Right kidney (tissue), 1 donor: ENCODE data around the gene LTBP1.

Source experiments
- DNase-seq: peaks from one replicate; pipeline ENCODE4 v3.0.0-alpha.2; 2016

The LTBP1 gene

DNA sequence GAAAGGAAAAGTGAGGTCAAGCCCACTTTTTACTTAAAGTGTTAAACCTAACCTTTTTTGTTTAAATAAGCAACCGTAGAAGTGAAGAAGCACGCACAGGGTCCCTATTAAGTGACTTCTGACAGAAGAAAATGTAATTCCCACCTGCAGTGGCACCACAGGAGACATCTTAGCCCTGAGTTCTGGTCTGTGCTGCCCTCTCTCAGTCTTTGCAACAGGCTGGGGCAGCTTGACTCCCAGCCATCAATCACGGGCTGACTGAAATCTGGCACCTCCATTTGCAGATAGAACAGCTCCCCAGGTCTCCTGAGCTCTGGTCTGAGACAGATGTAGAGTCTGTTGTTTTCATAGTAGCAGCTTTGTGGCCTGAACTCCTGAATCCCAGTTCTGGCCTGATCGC lies 170.0 kb downstream of the LTBP1 start:
- no peak for DNase-seq

GRCh38 chr2:33118651-33119050 lies 171.9 kb downstream of the LTBP1 start:
- no peak for DNase-seq

GRCh38 chr2:33121416-33121815 lies 174.7 kb downstream of the LTBP1 start:
- DNase-seq, result no peak

DNA sequence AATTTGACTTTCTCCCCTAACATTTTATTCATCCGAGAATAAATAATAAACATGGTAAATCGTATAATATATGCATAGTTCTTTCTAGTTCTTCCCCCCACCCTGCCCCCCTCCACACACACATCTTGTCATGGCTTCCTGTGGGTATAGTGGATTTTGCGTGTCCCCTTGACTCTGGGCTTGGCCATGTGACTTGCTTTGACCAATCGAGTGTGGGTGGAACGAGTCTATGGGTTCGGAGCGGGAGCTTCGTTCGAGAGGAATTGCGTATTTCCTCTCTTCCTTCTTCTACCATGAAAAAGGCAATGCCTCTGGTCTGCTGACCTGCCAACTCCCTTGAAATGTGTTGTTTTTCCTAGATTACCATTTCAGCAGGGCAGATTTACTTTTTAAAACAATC lies 175.2 kb downstream of the LTBP1 start:
- DNase-seq, result no peak

DNA sequence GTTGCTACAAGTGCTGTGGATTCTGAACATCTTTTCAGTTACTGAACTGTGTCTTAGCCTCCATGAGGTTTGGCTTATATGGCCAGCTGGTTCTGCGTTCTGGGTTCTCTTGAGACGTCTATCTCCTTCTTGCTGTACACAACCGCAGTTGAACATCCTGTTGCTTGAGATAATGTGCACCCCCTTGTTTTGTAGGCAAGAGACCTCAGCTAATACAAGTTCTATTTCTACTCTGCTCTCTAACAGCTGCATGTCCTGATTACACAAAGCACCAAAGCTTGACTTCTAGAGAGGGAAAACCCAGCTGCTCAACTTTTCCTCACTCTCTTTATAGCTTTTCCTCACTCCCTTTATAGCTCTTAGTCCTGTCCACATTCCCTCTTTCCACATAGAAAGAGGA lies 176.0 kb downstream of the LTBP1 start:
- no peak for DNase-seq

DNA sequence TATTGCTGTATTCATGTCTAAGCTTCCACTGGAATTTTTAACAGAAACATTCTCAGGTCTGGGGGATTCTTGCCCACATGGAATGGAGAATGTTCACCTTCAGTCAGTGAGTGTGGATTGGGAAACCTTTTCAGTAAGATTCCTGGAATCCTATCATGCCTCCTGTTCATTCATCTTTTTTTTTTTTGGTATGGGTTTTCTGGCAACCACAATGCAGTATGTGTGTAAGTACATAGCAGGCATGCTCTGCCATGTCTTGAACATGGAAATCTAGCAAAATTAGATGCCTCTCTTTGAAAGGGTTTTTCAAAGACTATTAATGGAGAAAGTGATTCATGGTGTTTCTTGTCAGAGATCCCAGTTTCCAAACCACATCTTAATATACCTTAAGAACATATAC lies 176.5 kb downstream of the LTBP1 start:
- DNase-seq, result no peak

GRCh38 chr2:33126552-33126951 lies 179.8 kb downstream of the LTBP1 start:
- DNase-seq, result no peak

GRCh38 chr2:33126958-33127357 lies 180.2 kb downstream of the LTBP1 start:
- no peak for DNase-seq

DNA sequence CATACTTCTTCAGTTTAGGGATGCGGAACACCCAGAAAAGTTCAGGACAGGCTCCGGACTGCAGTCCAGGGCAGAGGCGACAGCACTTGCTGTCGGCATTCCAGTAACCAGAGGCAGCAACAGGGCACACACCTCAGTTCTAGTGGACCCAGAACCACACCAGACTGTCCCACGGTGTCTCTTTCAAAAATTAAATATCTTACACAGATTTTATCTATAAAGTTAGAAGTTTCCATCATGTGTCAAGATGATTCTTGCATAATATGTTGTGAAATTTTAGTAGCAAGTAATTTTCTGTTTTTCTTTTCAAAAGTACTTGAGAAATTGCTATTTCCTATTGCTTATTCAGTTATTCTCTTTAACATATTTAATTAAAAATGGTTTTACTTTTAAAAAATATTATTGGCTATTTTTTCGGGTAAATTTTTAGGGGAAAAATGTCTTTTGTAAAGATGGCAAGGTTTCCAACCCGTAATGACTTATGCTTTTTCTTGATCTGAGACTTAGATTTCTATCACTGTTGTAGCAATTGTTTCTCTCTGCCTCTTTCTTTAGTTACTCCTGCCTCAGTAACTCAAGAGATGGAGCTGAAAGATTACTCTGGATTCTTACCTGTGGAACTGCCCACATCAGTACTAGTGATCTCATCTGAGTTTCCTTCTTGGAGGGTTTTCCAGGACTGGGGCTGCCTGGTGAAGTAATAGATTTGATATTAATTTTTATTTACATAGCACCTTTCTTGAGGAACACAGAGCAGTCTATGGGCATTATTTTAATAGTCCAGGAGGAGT lies 182.7 kb downstream of the LTBP1 start:
- no peak for DNase-seq

DNA sequence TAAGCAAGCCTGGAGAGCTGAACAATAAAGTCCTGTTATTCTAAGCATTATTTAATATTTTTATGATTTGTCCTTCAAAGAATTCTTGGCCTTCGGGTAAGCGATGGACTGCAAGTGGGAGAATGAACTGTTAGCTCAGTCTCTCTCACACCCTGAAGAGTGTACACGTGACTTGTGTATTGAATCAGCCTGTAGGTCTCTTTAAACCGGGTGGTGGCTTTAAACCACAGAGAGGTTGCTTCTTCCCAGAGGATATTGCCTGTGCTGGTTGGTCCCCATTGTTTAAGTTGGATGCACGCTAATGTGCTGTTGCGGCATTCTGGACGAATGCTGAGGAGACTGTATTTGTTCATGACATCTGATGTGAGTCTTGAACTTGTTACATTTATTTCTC lies 183.3 kb downstream of the LTBP1 start:
- no peak for DNase-seq

- DNase-seq, result no peak
Measured at GRCh38 chr2:33130544-33130943, 183.8 kb downstream of the LTBP1 start.

DNA sequence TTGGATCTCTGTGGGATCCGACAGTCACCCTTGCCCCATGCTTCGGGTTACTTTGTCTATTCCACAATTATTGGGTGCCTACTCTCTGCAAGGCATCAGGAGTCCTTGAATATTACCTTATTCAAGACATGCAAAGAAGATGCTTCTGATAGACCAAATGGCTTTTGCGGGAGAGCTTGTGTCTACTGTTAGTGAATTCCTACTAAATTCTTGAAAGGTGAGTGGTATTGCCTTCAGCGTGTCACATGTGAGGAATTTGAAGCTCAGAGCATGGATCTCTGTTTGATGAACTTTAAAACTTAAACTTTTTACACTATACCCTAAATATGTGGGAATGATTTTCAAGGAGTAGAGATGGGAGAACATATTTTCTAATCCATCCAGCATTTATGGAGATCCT lies 184.4 kb downstream of the LTBP1 start:
- no peak for DNase-seq

DNA sequence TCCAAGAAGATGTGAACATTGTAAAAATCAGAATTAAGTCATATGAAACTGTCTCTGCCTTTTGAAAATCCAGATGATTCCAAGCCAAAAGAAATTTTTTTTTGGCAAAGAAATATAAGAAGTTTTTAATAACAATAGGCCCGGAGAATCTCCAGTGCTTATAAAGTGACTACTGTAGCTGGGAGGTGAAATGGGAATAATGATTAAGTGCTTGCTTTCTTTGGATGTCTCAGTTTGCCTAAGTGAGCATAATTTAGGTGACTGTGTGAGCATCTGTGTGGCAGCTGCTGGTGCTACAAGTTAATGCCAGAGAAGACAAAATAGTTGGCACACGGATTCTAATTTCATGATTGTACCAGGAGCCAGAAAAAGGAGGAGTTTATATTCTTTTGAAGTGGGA lies 185.0 kb downstream of the LTBP1 start:
- no peak for DNase-seq

GRCh38 chr2:33133454-33133952 lies 186.8 kb downstream of the LTBP1 start:
- DNase-seq, result no peak

DNA sequence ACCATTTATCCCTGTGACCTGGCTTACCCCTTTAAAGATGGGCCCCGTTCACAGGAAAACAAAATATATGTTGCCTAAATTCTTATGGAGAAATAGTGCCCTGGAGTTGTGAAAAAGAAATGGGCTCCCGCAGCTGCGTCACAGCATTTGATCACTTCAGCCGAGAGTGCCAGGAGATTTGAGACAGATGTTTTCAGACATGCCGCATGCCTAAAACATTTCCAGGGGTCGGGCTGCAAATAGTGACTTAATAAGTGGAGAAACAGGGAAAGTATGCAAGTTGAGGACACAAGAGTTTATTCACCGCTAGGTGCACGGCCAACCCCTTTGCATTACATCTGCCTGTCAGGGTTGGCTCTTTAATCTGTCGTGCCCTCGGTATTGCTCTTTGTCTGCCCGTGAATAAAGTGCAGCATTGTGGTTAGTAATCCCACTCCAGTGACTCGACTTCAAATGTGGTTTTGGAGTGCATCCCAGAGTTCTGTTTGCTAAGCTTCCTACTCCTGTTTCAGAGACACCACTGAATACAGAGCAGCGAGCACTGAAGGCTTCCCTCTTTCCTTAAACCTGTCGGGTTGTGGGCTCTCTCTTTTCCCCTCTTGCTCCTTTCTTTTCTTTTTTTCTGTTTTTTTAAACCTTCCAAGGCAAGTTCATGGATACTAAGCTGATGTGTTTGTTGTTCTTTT lies 187.5 kb downstream of the LTBP1 start:
- peak; percentile 61 for DNase-seq

DNA sequence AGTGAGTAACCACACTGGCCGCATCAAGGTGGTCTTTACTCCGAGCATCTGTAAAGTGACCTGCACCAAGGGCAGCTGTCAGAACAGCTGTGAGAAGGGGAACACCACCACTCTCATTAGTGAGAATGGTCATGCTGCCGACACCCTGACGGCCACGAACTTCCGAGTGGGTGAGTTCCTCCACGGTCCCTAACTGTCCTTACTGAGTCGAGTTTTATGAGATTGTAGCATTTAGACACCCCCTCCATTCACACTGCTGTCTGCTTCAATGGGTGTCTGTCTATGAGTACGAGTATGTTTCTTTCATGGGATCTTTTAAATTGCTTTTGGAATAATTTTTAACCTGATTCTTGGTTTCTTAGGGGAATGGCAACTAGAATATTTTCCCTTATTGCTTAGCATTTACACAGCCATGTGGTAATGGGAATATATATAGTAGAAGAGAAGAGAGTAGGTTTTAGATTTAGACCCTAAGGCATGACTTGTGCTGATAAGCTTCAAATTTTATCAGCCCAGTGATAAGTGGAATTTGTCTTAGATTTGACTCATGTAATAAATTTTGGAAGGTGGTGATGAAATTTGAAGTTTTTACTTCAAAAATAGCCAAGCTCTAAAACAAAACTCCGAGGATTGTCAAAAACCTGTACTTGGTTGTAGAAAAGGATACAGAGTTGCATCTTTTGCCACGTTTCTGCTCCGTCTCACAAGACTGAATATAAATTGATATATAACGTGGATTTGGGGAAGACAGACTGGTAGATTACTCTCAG lies 188.2 kb downstream of the LTBP1 start:
- DNase-seq, result peak; percentile 45

DNA sequence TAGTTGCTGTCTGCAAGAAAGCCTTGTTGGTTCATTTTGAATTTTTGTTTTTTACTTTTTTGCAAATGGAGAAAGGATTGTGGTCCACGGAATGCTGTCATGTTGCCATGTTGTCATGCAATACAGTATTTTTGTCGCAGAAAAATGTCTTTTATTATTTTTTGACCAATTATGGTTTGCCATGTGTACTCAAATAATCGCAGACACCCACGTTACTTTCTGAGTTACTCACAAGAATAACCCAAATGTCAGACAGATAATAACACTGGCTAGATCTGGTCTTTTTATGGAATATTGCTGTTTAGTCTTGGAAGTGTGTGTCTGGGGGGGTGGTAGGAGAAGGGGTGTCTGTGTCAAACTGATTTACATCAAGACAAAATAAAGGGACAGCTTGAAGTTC lies 188.9 kb downstream of the LTBP1 start:
- no peak for DNase-seq

DNA sequence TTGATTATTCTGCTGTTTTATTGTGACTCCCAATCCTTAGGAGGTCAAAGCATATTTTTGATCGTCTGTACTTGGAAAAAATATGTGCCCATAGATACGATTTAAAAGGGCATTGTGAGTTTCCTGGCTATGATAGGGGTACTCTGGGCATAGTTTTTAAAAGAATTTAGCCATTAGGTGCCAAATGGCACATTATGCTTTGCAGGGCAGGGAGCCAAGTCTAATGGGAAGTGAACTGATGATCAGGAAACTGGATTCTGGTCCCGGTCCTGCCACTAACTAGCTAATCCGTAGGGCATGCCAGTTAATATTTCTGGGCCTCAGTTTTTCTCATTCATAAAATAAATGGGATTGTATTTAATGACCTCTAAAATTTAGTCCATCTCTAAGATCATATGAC lies 189.3 kb downstream of the LTBP1 start:
- DNase-seq, result no peak

- no peak for DNase-seq
Measured at GRCh38 chr2:33136566-33136965, 189.8 kb downstream of the LTBP1 start.

GRCh38 chr2:33137331-33137730 lies 190.6 kb downstream of the LTBP1 start:
- no peak for DNase-seq

- no peak for DNase-seq
Measured at GRCh38 chr2:33139949-33140348, 193.2 kb downstream of the LTBP1 start.

- no peak for DNase-seq
Measured at GRCh38 chr2:33141476-33141875, 194.7 kb downstream of the LTBP1 start.

DNA sequence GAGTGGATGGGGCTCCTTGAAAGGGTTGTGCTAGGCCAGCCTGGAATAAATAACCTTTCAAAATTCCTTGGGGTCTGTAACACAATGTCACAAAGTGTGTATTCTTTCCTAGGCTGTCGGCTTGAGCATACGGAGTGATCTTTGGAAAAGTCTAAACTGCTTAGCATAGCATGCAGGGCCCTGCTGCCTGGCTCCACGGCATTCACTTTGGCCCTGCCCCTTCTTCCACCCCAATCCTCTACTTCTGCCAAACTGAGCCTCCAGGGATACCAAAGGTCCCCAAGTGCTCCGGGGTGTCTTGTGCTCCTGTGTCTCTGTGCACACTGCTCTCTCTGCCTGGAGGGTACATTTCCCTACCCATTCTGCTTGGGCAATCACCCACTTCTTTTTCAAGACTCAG lies 196.1 kb downstream of the LTBP1 start:
- DNase-seq, result no peak
